ENCODE measurements around the gene ADAM11. TPM values are rescaled to one million over a fixed set of nuclear protein-coding genes. Genes with fewer than 3 reads are reported as not detected.

ADAM11 gene
- polyA plus RNA-seq, 1 donor (not counting 4 experiments of a cell fraction or from before 2014, with no cell fraction given), result 0.03 TPM

DNA sequence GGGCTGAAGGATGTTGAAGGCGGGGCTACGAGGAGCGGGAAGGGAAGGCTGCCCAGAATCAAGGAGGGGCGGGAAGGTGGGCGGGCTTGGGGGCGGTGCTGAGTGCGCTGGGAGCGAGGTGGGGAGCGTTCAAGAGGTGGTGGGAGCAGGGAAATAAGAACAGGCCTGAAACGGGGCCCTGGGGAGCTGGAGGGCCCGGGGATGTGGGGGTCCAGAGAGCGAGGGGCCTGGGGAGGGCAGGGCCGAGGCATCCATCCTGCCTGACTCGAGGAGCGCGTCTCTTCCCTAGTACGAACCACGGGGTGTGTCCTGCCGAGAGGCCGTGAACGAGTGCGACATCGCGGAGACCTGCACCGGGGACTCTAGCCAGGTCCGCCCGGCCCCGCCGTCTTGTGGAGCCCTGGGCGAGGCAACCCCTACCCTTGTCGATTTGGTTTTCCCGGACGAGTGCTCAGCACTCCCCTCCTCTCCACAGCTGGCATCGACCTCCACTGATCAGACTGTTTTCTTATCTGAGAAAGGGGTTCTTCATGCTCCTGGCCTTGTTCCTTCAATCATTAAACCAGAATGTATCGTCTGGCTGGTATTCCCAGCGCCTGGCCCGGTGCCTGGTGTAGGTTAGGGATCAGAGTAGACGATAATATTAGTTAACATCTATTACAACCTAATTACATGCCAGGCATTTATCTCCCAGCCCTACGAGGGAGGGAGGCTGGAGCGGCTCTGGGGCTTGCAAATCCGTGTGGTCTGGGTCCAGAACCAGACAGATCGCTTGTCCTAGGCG lies 17.2 kb downstream of the ADAM11 start:
- Histone ChIP-seq H3K4me3 (ENCODE audit: control insufficient read depth in 2 of 3, extremely low read depth in 1 of 3, insufficient read depth in 2 of 3, low read depth in 1 of 3, low read length in 3 of 3) (peak overlapping the region; percentile 54 to 71 (median 67)), H3K4me1 (ENCODE audit: control insufficient read depth, extremely low read depth, insufficient read depth, low read length) (peaks cover 18% of the 10 kb centered on the region), H3K9me1 (ENCODE audit: control insufficient read depth, extremely low read depth, insufficient read depth, low read length) (no peaks in the 10 kb centered on the region), H4K20me1 (ENCODE audit: control insufficient read depth, extremely low read depth, insufficient read depth, low read length) (no peaks in the 10 kb centered on the region), H3K4me2 (ENCODE audit: control insufficient read depth, extremely low read depth, insufficient read depth, low read depth, low read length) (peak overlapping the region; percentile 89), H3K27ac (ENCODE audit: control insufficient read depth, insufficient read depth, low read length) (no peak overlapping the region), H3K36me3 (ENCODE audit: control insufficient read depth in 2 of 2, extremely low read depth in 1 of 2, insufficient read depth in 2 of 2, low read length in 2 of 2) (no peaks in the 10 kb centered on the region), H2AFZ (ENCODE audit: control insufficient read depth, low read length) (peak overlapping the region; percentile 85), H3K9ac (ENCODE audit: control insufficient read depth, extremely low read depth, insufficient read depth, low read length) (peak overlapping the region; percentile 41), H3K79me2 (ENCODE audit: control insufficient read depth, insufficient read depth, low read length) (no peaks in the 10 kb centered on the region), H3K27me3 (ENCODE audit: control insufficient read depth, extremely low read depth, insufficient read depth, low read length) (peaks cover 18% of the 10 kb centered on the region), H3K9me3 (ENCODE audit: control insufficient read depth, low read depth, low read length) (no peaks in the 10 kb centered on the region)
- dilution Hi-C loops (cut with MboI; ENCODE audit: extremely low pct_ligation_motif_present, low sequenced_read_pairs), result no loop called here
- FAIRE-seq (no peak), DNase-seq (ENCODE audit: low read depth, low spot score) (no peak)
- TF ChIP-seq, protein P1, sequence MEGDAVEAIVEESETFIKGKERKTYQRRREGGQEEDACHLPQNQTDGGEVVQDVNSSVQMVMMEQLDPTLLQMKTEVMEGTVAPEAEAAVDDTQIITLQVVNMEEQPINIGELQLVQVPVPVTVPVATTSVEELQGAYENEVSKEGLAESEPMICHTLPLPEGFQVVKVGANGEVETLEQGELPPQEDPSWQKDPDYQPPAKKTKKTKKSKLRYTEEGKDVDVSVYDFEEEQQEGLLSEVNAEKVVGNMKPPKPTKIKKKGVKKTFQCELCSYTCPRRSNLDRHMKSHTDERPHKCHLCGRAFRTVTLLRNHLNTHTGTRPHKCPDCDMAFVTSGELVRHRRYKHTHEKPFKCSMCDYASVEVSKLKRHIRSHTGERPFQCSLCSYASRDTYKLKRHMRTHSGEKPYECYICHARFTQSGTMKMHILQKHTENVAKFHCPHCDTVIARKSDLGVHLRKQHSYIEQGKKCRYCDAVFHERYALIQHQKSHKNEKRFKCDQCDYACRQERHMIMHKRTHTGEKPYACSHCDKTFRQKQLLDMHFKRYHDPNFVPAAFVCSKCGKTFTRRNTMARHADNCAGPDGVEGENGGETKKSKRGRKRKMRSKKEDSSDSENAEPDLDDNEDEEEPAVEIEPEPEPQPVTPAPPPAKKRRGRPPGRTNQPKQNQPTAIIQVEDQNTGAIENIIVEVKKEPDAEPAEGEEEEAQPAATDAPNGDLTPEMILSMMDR (optimal IDR thresholded peaks at IDR 0.05 in 1 of 3, IDR thresholded peaks at IDR 0.05 in 1 of 3, conservative IDR thresholded peaks at IDR 0.05 in 1 of 3; ENCODE audit: extremely low read depth in 1 of 3, insufficient read depth in 2 of 3, low read length in 3 of 3), result no peak
- no peak for TF ChIP-seq EZH2 (IDR thresholded peaks at IDR 0.05; ENCODE audit: low read length)

DNA sequence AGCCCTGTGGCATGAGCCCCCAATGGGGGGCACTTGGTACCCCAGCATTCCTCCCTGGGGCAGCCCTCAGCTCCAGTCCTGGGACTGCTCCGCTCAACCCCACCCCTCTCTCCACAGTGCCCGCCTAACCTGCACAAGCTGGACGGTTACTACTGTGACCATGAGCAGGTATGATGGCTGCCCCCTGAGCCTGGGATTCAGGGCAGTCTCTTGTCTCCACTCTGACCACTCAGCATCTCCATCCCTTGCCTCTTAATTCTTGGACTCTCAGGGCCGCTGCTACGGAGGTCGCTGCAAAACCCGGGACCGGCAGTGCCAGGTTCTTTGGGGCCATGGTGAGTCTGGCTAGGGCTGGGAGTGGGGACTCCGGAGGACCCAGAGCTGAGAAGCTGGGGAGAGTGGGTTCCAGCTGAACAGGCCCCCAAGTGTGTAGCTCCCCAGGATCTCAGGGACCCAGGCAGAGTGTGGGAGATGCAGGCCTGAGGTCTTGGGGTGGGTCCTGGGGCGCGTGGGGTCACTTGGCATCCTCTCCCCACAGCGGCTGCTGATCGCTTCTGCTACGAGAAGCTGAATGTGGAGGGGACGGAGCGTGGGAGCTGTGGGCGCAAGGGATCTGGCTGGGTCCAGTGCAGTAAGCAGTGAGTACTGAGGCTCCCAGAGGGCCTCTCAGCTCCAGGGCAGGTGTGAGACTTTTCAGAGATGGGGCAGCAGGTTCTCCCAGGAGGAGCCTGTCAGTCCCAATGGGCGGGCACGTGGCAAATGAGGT lies 18.0 kb downstream of the ADAM11 start:
- no peak overlapping the region for H2AFZ ChIP-seq (ENCODE audit: control insufficient read depth, low read length)
- no peaks in the 10 kb centered on the region for H3K36me3 ChIP-seq (ENCODE audit: control insufficient read depth in 2 of 2, extremely low read depth in 1 of 2, insufficient read depth in 2 of 2, low read length in 2 of 2)
- dilution Hi-C loops (cut with MboI; ENCODE audit: extremely low pct_ligation_motif_present, low sequenced_read_pairs), result no loop called here
- H3K9me1 ChIP-seq (ENCODE audit: control insufficient read depth, extremely low read depth, insufficient read depth, low read length), result no peaks in the 10 kb centered on the region
- peaks cover 18% of the 10 kb centered on the region for H3K4me1 ChIP-seq (ENCODE audit: control insufficient read depth, extremely low read depth, insufficient read depth, low read length)
- no peak overlapping the region for H3K27ac ChIP-seq (ENCODE audit: control insufficient read depth, insufficient read depth, low read length)
- TF ChIP-seq, protein P1 (optimal IDR thresholded peaks at IDR 0.05 in 1 of 3, IDR thresholded peaks at IDR 0.05 in 1 of 3, conservative IDR thresholded peaks at IDR 0.05 in 1 of 3; ENCODE audit: extremely low read depth in 1 of 3, insufficient read depth in 2 of 3, low read length in 3 of 3), result no peak
- TF ChIP-seq EZH2 (IDR thresholded peaks at IDR 0.05; ENCODE audit: low read length), result no peak
- no peaks in the 10 kb centered on the region for H4K20me1 ChIP-seq (ENCODE audit: control insufficient read depth, extremely low read depth, insufficient read depth, low read length)
- DNase-seq (ENCODE audit: low read depth, low spot score) (no peak), FAIRE-seq (no peak)
- H3K9ac ChIP-seq (ENCODE audit: control insufficient read depth, extremely low read depth, insufficient read depth, low read length), result no peak overlapping the region
- no peaks in the 10 kb centered on the region for H3K9me3 ChIP-seq (ENCODE audit: control insufficient read depth, low read depth, low read length)
- H3K4me3 ChIP-seq (ENCODE audit: control insufficient read depth in 2 of 3, extremely low read depth in 1 of 3, insufficient read depth in 2 of 3, low read depth in 1 of 3, low read length in 3 of 3), result no peak overlapping the region
- H3K27me3 ChIP-seq (ENCODE audit: control insufficient read depth, extremely low read depth, insufficient read depth, low read length), result peaks cover 18% of the 10 kb centered on the region
- H3K4me2 ChIP-seq (ENCODE audit: control insufficient read depth, extremely low read depth, insufficient read depth, low read depth, low read length), result peak overlapping the region; percentile 89
- no peaks in the 10 kb centered on the region for H3K79me2 ChIP-seq (ENCODE audit: control insufficient read depth, insufficient read depth, low read length)
